ENCODE results near the gene VPS16.
A peak's percentile ranks its signal among the peaks of the same experiment; 100 is the strongest.
"Not testable (repeated sequence)": the region's sequence is repeated elsewhere in the genome, so short reads cannot be mapped to it uniquely, and the experiment has no call there.

VPS16 gene

GRCh38 chr20:2872459-2873009, 32.0 kb downstream of the VPS16 start:
- peak; percentile 71 for DNase-seq

GRCh38 chr20:2873010-2873746, 32.6 kb downstream of the VPS16 start, which contains the start of gene PTPRA:
Gene PTPRA (plus strand): TSS chr20:2873481. CDS start chr20:2964278, 90,797 bp downstream.
- DNase-seq = peak; percentile 91

- DNase-seq = peak; percentile 14
Observed at GRCh38 chr20:2873747-2874041, 33.1 kb downstream of the VPS16 start.

- DNase-seq = peak; percentile 9
Observed at GRCh38 chr20:2874456-2874855, 33.9 kb downstream of the VPS16 start.

DNA sequence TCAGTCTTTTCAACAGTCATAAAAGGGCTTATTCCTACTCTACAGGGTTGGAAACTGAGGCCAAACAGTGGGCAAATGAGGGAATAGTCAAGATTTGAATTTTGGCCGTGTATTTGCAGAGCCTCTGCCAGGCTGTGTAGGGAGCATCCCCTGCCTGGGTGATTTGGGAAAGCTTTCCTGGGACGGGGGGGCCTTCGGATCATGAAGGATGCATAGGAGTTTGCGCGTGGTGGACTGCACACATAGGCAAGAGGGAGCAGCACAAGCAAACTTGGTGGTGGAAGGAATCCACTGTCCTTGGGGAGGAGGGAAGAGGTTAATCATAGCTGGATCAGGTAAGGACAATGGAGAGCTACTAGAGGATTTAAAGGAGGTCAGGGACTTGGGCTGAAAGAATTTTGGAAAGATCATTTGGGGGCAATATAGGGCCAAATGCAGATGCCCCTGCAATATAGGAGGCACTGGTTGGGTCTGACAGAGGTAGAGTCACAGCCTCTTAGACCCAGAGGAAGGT, 35.2 kb downstream of the VPS16 start:
- no peak for DNase-seq

DNA sequence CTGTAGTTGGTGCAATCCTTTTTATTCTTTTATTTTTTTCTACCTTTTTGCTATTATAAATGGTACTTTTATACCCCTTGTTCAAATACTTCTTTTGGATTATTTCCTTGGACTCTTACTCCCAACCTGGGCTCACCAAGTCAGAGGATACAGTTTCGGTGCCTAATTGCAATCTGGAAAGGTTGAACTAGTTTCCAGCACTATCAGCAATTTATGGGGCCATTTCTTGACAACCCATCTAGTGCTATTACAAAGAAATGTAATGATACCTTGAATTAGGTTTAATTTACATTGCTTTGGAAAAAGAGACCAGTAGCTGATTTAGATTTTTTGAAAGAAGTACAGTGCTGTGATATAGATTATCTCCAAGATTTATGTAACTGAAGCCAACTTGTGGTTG, 38.0 kb downstream of the VPS16 start:
- DNase-seq = no peak

DNA sequence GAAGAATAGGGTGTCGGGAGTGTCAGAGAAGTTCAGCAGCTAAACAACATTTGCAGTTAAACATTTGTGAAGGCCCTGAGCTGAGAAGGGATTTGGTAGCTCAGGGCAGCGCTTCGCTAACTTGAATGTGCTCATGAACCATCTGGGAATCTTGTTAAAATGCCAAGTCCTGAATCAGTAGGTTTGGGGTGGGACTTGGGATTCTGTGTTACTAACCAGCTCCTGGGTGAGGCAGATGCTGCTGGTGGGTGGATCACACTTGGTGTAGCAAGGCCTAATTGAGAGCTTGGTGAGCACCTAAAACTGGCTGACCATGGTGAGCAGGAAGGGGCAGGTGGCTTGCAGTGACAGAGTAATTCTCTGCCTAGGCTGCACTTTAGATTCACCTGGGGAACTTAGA, 38.6 kb downstream of the VPS16 start:
- DNase-seq = peak; percentile 90

GRCh38 chr20:2880650-2881049, 40.1 kb downstream of the VPS16 start:
- DNase-seq = no peak

- no peak for DNase-seq
Observed at GRCh38 chr20:2883726-2884637, 43.4 kb downstream of the VPS16 start.

DNA sequence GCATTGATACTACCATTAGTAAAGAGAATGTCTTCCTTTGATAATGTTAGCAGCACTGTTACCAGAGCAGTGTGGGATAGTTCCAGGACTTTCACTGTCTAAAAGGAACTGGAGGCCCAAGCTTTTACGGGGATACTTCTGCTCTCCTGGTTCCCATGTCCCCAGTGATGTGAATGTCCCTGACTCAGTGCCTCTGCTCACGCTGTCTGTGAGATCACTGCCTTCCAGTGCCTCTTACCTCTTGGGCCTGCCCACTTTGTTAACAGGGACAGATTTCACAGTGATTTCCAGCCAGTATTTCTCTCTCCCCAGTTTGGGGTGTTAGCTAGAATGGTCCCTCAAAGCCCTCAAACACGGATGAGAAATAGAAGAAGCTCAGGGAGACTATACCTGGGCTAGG, 47.2 kb downstream of the VPS16 start:
- no peak for DNase-seq

DNA sequence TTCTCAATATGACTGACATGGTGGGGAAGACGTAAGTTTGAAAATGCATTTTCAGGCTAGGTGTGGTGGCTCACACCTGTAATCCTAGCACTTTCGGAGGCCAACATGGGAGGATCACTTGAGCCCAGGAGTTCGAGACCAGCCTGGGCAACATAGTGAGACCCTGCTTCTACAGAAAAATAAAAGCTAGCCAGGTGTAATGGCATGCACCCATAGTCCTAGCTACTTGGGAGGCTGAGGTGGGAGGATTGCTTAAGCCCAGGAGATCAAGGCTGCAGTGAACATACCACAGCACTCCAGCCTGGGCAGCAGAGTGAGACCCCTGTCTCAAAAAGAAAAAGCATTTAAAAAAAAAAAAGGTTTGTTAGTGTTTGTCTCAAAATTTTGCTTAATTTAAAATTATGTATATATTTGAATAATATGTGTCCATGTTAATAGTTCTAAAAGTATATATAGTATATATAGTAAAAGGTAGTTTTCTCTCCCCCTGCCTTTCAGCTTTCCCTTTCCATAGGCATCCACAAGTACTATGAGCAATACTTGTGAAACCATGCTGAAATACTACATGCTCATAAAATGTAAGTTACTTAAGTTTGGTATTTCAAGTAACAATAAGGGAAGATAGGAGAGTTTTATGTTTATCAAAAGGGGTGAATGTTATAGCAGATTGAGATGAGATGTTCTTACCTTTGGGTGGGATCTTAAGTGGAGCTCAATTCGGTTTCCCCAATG, 47.8 kb downstream of the VPS16 start:
- DNase-seq = no peak

GRCh38 chr20:2889209-2889608, 48.7 kb downstream of the VPS16 start:
- DNase-seq = no peak

DNA sequence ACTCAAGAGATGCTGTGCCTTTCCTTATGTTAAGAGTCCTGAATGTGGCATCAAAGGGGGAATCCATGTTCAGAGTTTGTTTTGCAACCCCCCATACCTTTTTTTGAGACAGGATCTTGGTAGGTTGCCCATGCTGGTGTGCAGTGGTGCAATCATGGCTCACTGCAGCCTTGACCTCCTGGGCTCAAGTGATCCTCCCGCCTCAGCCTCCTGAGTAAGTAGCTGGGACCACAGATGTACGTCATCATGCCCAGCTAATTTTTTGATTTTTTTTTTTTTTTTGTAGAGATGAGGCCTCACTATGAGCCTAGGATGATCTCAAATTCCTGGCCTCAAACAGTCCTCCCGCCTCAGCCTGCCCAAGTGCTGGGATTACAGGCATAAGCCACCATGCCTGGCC, 49.3 kb downstream of the VPS16 start:
- no peak for DNase-seq

- DNase-seq = peak; percentile 18
Observed at GRCh38 chr20:2890742-2891141, 50.2 kb downstream of the VPS16 start.

GRCh38 chr20:2891343-2891742, 50.8 kb downstream of the VPS16 start:
- DNase-seq = no peak

DNA sequence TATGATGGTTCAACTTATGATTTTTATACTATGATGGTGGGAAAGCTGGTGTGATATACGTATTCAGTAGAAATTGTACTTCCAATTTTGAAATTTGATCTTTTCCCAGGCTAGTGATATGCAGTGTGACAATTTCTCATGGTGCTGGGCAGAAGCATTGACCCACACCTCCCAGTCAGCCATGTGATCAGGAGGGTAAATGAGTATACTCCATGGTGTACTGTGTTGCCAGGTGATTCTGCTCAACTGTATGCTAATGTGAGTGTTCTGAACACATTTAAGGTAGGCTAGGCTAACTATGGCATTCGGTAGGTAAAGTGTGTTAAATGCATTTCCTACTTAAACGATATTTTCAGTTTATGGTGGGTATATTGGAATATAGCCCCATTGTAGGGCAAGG, 51.8 kb downstream of the VPS16 start:
- no peak for DNase-seq

GRCh38 chr20:2894221-2894620, 53.7 kb downstream of the VPS16 start:
- DNase-seq = no peak

DNA sequence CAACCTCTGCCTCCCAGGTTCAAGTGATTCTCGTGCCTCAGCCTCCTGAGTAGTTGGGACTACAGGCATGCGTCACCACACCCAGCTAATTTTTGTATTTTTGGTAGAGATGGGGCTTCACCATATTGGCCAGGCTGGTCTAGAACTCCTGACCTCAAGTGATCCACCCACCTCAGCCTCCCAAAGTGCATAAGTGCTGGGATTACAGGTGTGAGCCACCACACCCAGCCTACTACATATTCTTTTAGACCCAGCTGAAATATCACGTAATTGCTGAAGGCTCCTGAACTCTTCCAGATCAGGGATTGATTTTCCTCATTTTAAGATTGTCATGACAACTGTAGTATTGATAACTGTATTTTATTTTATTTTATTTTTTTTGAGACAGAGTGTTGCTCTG, 54.6 kb downstream of the VPS16 start:
- not testable (repeated sequence) for DNase-seq

GRCh38 chr20:2899243-2899642, 58.7 kb downstream of the VPS16 start:
- no peak for DNase-seq

DNA sequence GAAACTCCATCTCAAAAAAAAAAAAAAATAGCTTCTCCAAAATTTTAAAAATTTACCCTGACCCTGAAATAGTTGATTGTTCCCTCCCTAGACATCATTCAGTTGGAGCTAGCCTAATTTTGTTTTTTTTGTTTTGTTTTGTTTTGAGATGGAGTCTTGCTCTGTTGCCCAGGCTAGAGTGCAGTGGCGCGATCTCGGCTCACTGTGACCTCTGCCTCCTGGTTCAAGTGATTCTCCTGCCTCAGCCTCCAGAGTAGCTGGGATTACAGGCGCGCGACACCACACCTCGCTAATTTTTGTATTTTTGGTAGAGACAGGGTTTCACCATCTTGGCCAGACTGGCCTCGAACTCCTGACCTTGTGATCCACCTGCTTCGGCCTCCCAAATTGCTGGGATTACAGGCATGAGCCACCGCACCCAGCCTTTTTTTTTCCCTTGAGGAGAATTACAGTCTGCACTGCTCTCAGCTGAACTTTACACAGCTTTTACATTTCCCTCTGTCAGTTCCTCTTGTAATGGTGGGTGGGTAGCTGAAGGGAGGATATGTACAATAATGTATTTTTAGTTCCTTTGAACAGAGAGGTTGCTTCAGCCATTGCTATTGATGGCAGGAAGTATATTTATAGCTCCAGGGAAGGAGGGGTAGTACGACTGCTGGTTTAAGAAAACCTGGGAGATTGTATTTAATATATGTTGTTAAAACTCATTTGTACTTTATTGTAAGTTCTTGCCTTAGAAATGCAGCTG, 60.5 kb downstream of the VPS16 start:
- no peak for DNase-seq

GRCh38 chr20:2902291-2902690, 61.7 kb downstream of the VPS16 start:
- DNase-seq = no peak

- DNase-seq = no peak
Observed at GRCh38 chr20:2902818-2903217, 62.3 kb downstream of the VPS16 start.

Data from HCEC 1CT (cell line).